Tibial nerve (tissue), 4 donors: Measurements from ENCODE around the gene RAB30.

Experiments used
- EP300 ChIP-seq, 2 donors: sonication (generic); formaldehyde crosslinking; IDR thresholded peaks; one replicate each; pipeline ENCODE4 v1.6.1; 2017; ENCODE audit warnings: antibody characterized with exemption in 2 of 2, mild to moderate bottlenecking in 1 of 2
- POLR2A ChIP-seq, 2 donors: fragments of 450-650 bp; IDR thresholded peaks; one replicate each; pipeline ENCODE4 v1.6.1; 2017; ENCODE audit warnings: antibody characterized with exemption in 2 of 2, mild to moderate bottlenecking in 2 of 2, moderate library complexity in 2 of 2
- TF ChIP-seq, protein P1 (sequence below), 5 experiments: fragments of 200-600 bp in 3 of 5; fragments of 450-650 bp in 2 of 5; sonication (generic) in 3 of 5; IDR thresholded peaks; one replicate each; pipeline ENCODE4 v1.5.1; 2016 to 2019; ENCODE audit warnings: antibody characterized with exemption in 5 of 5, mild to moderate bottlenecking in 3 of 5, moderate library complexity in 2 of 5

DNA sequence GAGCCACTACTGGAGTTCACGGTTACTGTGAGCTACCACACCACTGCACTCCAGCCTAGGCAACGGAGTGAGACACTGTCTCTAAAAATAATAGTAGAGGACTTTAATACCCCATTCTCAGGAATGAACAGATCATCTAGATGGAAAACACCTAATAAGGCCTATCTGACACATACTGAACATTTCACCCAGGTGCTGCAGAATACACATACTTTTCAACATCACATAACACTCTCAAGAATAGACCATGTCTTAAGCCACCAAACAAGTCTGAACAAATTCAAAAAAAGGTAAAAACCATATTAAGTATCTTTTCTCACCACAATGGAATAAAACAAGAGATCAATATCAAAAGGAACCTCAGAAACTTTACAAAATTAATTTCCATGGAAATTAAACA is 132.2 kb downstream of the RAB30 start:
- TF ChIP-seq, protein P1, sequence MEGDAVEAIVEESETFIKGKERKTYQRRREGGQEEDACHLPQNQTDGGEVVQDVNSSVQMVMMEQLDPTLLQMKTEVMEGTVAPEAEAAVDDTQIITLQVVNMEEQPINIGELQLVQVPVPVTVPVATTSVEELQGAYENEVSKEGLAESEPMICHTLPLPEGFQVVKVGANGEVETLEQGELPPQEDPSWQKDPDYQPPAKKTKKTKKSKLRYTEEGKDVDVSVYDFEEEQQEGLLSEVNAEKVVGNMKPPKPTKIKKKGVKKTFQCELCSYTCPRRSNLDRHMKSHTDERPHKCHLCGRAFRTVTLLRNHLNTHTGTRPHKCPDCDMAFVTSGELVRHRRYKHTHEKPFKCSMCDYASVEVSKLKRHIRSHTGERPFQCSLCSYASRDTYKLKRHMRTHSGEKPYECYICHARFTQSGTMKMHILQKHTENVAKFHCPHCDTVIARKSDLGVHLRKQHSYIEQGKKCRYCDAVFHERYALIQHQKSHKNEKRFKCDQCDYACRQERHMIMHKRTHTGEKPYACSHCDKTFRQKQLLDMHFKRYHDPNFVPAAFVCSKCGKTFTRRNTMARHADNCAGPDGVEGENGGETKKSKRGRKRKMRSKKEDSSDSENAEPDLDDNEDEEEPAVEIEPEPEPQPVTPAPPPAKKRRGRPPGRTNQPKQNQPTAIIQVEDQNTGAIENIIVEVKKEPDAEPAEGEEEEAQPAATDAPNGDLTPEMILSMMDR (IDR thresholded peaks at IDR 0.05) = no peak
- TF ChIP-seq POLR2A (IDR thresholded peaks at IDR 0.05) (no peak), EP300 (IDR thresholded peaks at IDR 0.05) (no peak)
